IMR-90 (cell line): Measurements from ENCODE around the gene SELENOS.

Source experiments
- BHLHE40 ChIP-seq: fragments of 150-350 bp; IDR thresholded peaks from 2 replicates; pipeline ENCODE4 v1.6.1; 2016; ENCODE audit warnings: mild to moderate bottlenecking, low read depth, low read length
- CEBPB ChIP-seq: IDR thresholded peaks from 2 replicates; pipeline ENCODE4 v1.6.1; 2012; ENCODE audit warnings: low read depth, low read length, improper control_type of control experiment
- FOS ChIP-seq: fragments of 150-350 bp; IDR thresholded peaks from 2 replicates; pipeline ENCODE4 v1.6.1; 2016; ENCODE audit warnings: low read depth, low read length
- MAZ ChIP-seq: IDR thresholded peaks from 2 replicates; pipeline ENCODE4 v1.6.1; 2012; ENCODE audit warnings: low read depth, mild to moderate bottlenecking, low read length, improper control_type of control experiment, moderate library complexity, borderline replicate concordance
- MXI1 ChIP-seq: IDR thresholded peaks from 2 replicates; pipeline ENCODE4 v1.6.1; 2012; ENCODE audit warnings: low read depth, mild to moderate bottlenecking, low read length, moderate library complexity, borderline replicate concordance
- POLR2A ChIP-seq: IDR thresholded peaks from 2 replicates; pipeline ENCODE4 v1.6.1; 2012; ENCODE audit warnings: mild to moderate bottlenecking, low read depth, low read length
- RCOR1 ChIP-seq: IDR thresholded peaks from 2 replicates; pipeline ENCODE4 v1.6.1; 2012; ENCODE audit warnings: mild to moderate bottlenecking, low read length, improper control_type of control experiment; ENCODE audit not compliant: insufficient replicate concordance
- RFX5 ChIP-seq: IDR thresholded peaks from 2 replicates; pipeline ENCODE4 v1.8.0; 2012; ENCODE audit warnings: low read depth, mild to moderate bottlenecking, low read length, moderate library complexity
- TF ChIP-seq, protein P1 (sequence below): conservative IDR thresholded peaks from 2 replicates; pipeline ENCODE4 v1.5.1; 2012; ENCODE audit warnings: mild to moderate bottlenecking, low read depth, low read length, improper control_type of control experiment
- TF ChIP-seq, protein P2 (sequence below): fragments of 150-350 bp; IDR thresholded peaks from 2 replicates; pipeline ENCODE4 v1.6.1; 2017; ENCODE audit warnings: mild to moderate bottlenecking, antibody characterized with exemption, low read length, low read depth

DNA sequence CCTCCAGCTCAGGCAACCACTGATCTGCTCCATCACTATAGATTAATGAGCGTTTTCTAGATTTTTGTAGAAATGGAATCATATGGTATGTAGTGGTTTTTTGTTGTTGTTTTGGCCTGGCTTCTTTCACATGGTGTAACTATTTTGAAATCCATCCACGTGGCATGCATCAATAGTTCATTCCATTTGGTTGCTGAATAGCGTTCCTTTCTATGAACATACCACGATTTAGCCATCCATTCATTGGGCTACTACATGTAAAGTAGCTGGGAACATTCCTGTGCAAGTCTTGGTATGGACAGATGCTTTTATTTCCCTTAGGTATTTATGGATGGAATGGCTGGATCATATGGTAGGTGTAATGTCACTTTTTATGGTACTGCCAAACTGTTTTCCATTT, 14.7 kb downstream of the SELENOS start:
- TF ChIP-seq, protein P1, sequence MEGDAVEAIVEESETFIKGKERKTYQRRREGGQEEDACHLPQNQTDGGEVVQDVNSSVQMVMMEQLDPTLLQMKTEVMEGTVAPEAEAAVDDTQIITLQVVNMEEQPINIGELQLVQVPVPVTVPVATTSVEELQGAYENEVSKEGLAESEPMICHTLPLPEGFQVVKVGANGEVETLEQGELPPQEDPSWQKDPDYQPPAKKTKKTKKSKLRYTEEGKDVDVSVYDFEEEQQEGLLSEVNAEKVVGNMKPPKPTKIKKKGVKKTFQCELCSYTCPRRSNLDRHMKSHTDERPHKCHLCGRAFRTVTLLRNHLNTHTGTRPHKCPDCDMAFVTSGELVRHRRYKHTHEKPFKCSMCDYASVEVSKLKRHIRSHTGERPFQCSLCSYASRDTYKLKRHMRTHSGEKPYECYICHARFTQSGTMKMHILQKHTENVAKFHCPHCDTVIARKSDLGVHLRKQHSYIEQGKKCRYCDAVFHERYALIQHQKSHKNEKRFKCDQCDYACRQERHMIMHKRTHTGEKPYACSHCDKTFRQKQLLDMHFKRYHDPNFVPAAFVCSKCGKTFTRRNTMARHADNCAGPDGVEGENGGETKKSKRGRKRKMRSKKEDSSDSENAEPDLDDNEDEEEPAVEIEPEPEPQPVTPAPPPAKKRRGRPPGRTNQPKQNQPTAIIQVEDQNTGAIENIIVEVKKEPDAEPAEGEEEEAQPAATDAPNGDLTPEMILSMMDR, result no peak
- TF ChIP-seq CEBPB (no peak), RCOR1 (no peak), MXI1 (no peak), POLR2A (no peak), FOS (no peak), BHLHE40 (no peak), RFX5 (no peak), MAZ (no peak)
- TF ChIP-seq, protein P2, sequence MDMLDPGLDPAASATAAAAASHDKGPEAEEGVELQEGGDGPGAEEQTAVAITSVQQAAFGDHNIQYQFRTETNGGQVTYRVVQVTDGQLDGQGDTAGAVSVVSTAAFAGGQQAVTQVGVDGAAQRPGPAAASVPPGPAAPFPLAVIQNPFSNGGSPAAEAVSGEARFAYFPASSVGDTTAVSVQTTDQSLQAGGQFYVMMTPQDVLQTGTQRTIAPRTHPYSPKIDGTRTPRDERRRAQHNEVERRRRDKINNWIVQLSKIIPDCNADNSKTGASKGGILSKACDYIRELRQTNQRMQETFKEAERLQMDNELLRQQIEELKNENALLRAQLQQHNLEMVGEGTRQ, result no peak
